ENCODE results near the gene HIGD1A.

HIGD1A gene

GRCh38 chr3:42755681-42756578 lies 48.4 kb downstream of the HIGD1A start:
- peak; percentile 14 for DNase-seq (ENCODE audit: low spot score)

- DNase-seq (ENCODE audit: low spot score), result no peak
Measured at GRCh38 chr3:42753757-42754156, 50.5 kb downstream of the HIGD1A start.

GRCh38 chr3:42752961-42753360 lies 51.3 kb downstream of the HIGD1A start:
- DNase-seq (ENCODE audit: low spot score), result no peak

- DNase-seq (ENCODE audit: low spot score), result no peak
Measured at GRCh38 chr3:42752441-42752840, 51.8 kb downstream of the HIGD1A start.

GRCh38 chr3:42751609-42752008 lies 52.7 kb downstream of the HIGD1A start:
- no peak for DNase-seq (ENCODE audit: low spot score)

GRCh38 chr3:42750834-42751233 lies 53.5 kb downstream of the HIGD1A start:
- DNase-seq (ENCODE audit: low spot score), result no peak

- no peak for DNase-seq (ENCODE audit: low spot score)
Measured at GRCh38 chr3:42749753-42750231, 54.5 kb downstream of the HIGD1A start.

- DNase-seq (ENCODE audit: low spot score), result no peak
Measured at GRCh38 chr3:42749025-42749752, 55.1 kb downstream of the HIGD1A start.

GRCh38 chr3:42747581-42747980 lies 56.7 kb downstream of the HIGD1A start:
- DNase-seq (ENCODE audit: low spot score), result peak; percentile 56

- DNase-seq (ENCODE audit: low spot score), result no peak
Measured at GRCh38 chr3:42746455-42747450, 57.5 kb downstream of the HIGD1A start.

- no peak for DNase-seq (ENCODE audit: low spot score)
Measured at GRCh38 chr3:42745776-42746454, 58.4 kb downstream of the HIGD1A start.

- no peak for DNase-seq (ENCODE audit: low spot score)
Measured at GRCh38 chr3:42745291-42745745, 59.0 kb downstream of the HIGD1A start.

GRCh38 chr3:42743204-42743995 lies 60.9 kb downstream of the HIGD1A start:
- no peak for DNase-seq (ENCODE audit: low spot score)

- DNase-seq (ENCODE audit: low spot score), result no peak
Measured at GRCh38 chr3:42742688-42743087, 61.6 kb downstream of the HIGD1A start.

- DNase-seq (ENCODE audit: low spot score), result no peak
Measured at GRCh38 chr3:42742259-42742658, 62.0 kb downstream of the HIGD1A start.

GRCh38 chr3:42741796-42742195 lies 62.5 kb downstream of the HIGD1A start:
- DNase-seq (ENCODE audit: low spot score), result no peak

GRCh38 chr3:42739401-42740158 lies 64.7 kb downstream of the HIGD1A start:
- DNase-seq (ENCODE audit: low spot score), result no peak

GRCh38 chr3:42736531-42736930 lies 67.8 kb downstream of the HIGD1A start:
- DNase-seq (ENCODE audit: low spot score), result no peak

- DNase-seq (ENCODE audit: low spot score), result no peak
Measured at GRCh38 chr3:42736081-42736480, 68.2 kb downstream of the HIGD1A start.

GRCh38 chr3:42735615-42736014 lies 68.7 kb downstream of the HIGD1A start:
- no peak for DNase-seq (ENCODE audit: low spot score)
